Transverse colon (tissue), 4 donors: ENCODE results near the gene ZNF782. TPM values are rescaled to one million over a fixed set of nuclear protein-coding genes. Genes with fewer than 3 reads are reported as not detected.

Experiments
- DNase-seq: peaks from one replicate; pipeline ENCODE4 v3.0.0-alpha.2; 2019
- H3K27ac ChIP-seq, 4 donors: fragments of 200-600 bp; sonication (generic); 2 replicates each; pipeline ENCODE4 v1.5.1; 2016 to 2018; ENCODE audit warnings: inconsistent platforms in 4 of 4
- H3K27me3 ChIP-seq: fragments of 200-600 bp; sonication (generic); 2 replicates; pipeline ENCODE4 v1.5.1; 2017; ENCODE audit warnings: inconsistent platforms
- H3K36me3 ChIP-seq, 4 donors: fragments of 200-600 bp; sonication (generic); 2 replicates each; pipeline ENCODE4 v1.5.1; 2017 to 2019; ENCODE audit warnings: inconsistent platforms in 4 of 4
- H3K4me1 ChIP-seq, 4 donors: fragments of 200-600 bp; sonication (generic); 2 replicates each; pipeline ENCODE4 v1.5.1; 2017 to 2020; ENCODE audit warnings: inconsistent platforms in 4 of 4
- H3K4me3 ChIP-seq, 4 donors: fragments of 200-600 bp; sonication (generic); 1 replicate in 1 of 4; 2 replicates in 3 of 4; pipeline versions ENCODE4 v1.5.1 to v1.6.1; 2017 to 2019; ENCODE audit warnings: inconsistent platforms in 4 of 4
- H3K9me3 ChIP-seq, 2 donors: fragments of 200-600 bp; sonication (generic); 2 replicates each; pipeline ENCODE4 v1.5.1; 2017 to 2019; ENCODE audit warnings: inconsistent platforms in 2 of 2
- CTCF ChIP-seq, 5 experiments: fragments of 200-600 bp in 3 of 5; fragments of 450-650 bp in 2 of 5; sonication (generic) in 3 of 5; IDR thresholded peaks; 1 replicate in 2 of 5; 2 replicates in 3 of 5; pipeline ENCODE4 v1.5.1; 2016 to 2017; ENCODE audit warnings: antibody characterized with exemption in 5 of 5, inconsistent platforms in 3 of 5, mild to moderate bottlenecking in 2 of 5, moderate library complexity in 1 of 5
- EP300 ChIP-seq: sonication (generic); formaldehyde crosslinking; IDR thresholded peaks from one replicate; pipeline ENCODE4 v1.6.1; 2017; ENCODE audit warnings: antibody characterized with exemption, low read depth
- POLR2A ChIP-seq: fragments of 450-650 bp; IDR thresholded peaks from one replicate; pipeline ENCODE4 v1.6.1; 2016; ENCODE audit warnings: antibody characterized with exemption, mild to moderate bottlenecking, moderate library complexity
- POLR2AphosphoS5 ChIP-seq, 3 donors: sonication (generic); formaldehyde crosslinking; IDR thresholded peaks; one replicate each; pipeline ENCODE4 v1.6.1; 2016; ENCODE audit warnings: antibody characterized with exemption in 3 of 3
- WGBS, 2 donors: methylation state at CpG; one replicate each; pipeline ENCODE4 v1.1.5; 2018; ENCODE audit warnings: low coverage in 1 of 2; 5-methylcytosine and 5-hydroxymethylcytosine counted together
- in situ Hi-C, 4 donors: fragments of 200-750 bp; cut with MboI; loops; one replicate each; pipeline versions ENCODE4 v1.15.0 to v1.15.1; 2017; ENCODE audit warnings: low sequenced_read_pairs in 3 of 4, low pct_ligation_motif_present in 1 of 4, low pct_unique_long_range_greater_than_20kb in 1 of 4
- intact Hi-C: fragments of 100-400 bp; cut with DNase I; formaldehyde crosslinking; loops from one replicate; pipeline ENCODE4 v1.15.1; 2023; ENCODE audit warnings: low total_unique reads
- total RNA-seq, 4 donors: library from RNA; depleted of rRNA; stranded (reverse); fragments of >200 nt; gene quantifications; one replicate each; pipeline ENCODE4 v1.1.0, GENCODE V29; 2016

The ZNF782 gene
- total RNA-seq, 4 donors from 2014 or later: 8.2 to 22.4 (median 18.4) TPM

GRCh38 chr9:96885424-96885823, 31.1 kb upstream of the ZNF782 start:
- TF ChIP-seq POLR2AphosphoS5 (IDR thresholded peaks at IDR 0.05) (no peak), POLR2A (no peak), CTCF (IDR thresholded peaks at IDR 0.05) (no peak), EP300 (no peak)
- H3K9me3 ChIP-seq: no peaks in the 10 kb centered on the region
- no peaks in the 10 kb centered on the region for H3K4me1 ChIP-seq
- no peak overlapping the region for H3K27ac ChIP-seq
- H3K4me3 ChIP-seq: no peak overlapping the region
- in situ Hi-C loops (no loop called here), intact Hi-C loops (no loop called here)
- no peaks in the 10 kb centered on the region for H3K36me3 ChIP-seq
- DNase-seq: no peak
- no peaks in the 10 kb centered on the region for H3K27me3 ChIP-seq

- in situ Hi-C loops: no loop called here
- DNase-seq: peak; percentile 50
- WGBS, 2 donors: 75% methylated on average over 2 of the region's 2 CpGs; no CpG with 5 or more reads in 1 of the 2 donors
- no peaks in the 10 kb centered on the region for H3K9me3 ChIP-seq
- H3K4me1 ChIP-seq: no peaks in the 10 kb centered on the region
- H3K27ac ChIP-seq: no peak overlapping the region
- H3K4me3 ChIP-seq: no peak overlapping the region
- TF ChIP-seq EP300 (no peak), POLR2AphosphoS5 (IDR thresholded peaks at IDR 0.05) (no peak), POLR2A (no peak), CTCF (IDR thresholded peaks at IDR 0.05) (no peak)
- no peaks in the 10 kb centered on the region for H3K36me3 ChIP-seq
- intact Hi-C loops: no loop called here
- H3K27me3 ChIP-seq: no peaks in the 10 kb centered on the region
Observed at GRCh38 chr9:96884443-96884842, 30.1 kb upstream of the ZNF782 start.

GRCh38 chr9:96883922-96884321, 29.6 kb upstream of the ZNF782 start:
- no peaks in the 10 kb centered on the region for H3K27me3 ChIP-seq
- intact Hi-C loops: no loop called here
- H3K36me3 ChIP-seq: no peaks in the 10 kb centered on the region
- no peaks in the 10 kb centered on the region for H3K4me1 ChIP-seq
- no peak overlapping the region for H3K4me3 ChIP-seq
- in situ Hi-C loops: no loop called here
- H3K9me3 ChIP-seq: no peaks in the 10 kb centered on the region
- TF ChIP-seq POLR2A (no peak), CTCF (IDR thresholded peaks at IDR 0.05) (no peak), POLR2AphosphoS5 (IDR thresholded peaks at IDR 0.05) (no peak), EP300 (no peak)
- DNase-seq: no peak
- no peak overlapping the region for H3K27ac ChIP-seq
- WGBS, 2 donors: 54% methylated on average over 1 of the region's 1 CpG; no CpG with 5 or more reads in 1 of the 2 donors

- H3K4me1 ChIP-seq: peaks cover 0 to 25% (median 5%) of the 10 kb centered on the region in 4 donors
- intact Hi-C loops (no loop called here), in situ Hi-C loops (no loop called here)
- no peaks in the 10 kb centered on the region for H3K36me3 ChIP-seq
- no peak for TF ChIP-seq EP300
- no peak for DNase-seq
- WGBS, 2 donors: 27 to 58% methylated on average over 4 to 42 of the region's 43 CpGs
- no peaks in the 10 kb centered on the region for H3K9me3 ChIP-seq
- H3K27ac ChIP-seq: no peak overlapping the region
- H3K27me3 ChIP-seq: peaks cover 34% of the 10 kb centered on the region
- no peak overlapping the region for H3K4me3 ChIP-seq
Observed at GRCh38 chr9:96877269-96877668, 23.0 kb upstream of the ZNF782 start.

- H3K27ac ChIP-seq: peak overlapping the region; percentile 80 to 89 (median 86)
- H3K4me1 ChIP-seq: peaks cover 0 to 25% (median 5%) of the 10 kb centered on the region in 4 donors
- TF ChIP-seq POLR2AphosphoS5 (IDR thresholded peaks at IDR 0.05): no peak
- TF ChIP-seq EP300: no peak
- peak in 3 of 5 experiments; percentile 9 to 32 (median 16) for TF ChIP-seq CTCF (IDR thresholded peaks at IDR 0.05)
- peak; percentile 31 for TF ChIP-seq POLR2A
- in situ Hi-C loops (no loop called here), intact Hi-C loops (no loop called here)
- H3K36me3 ChIP-seq: no peaks in the 10 kb centered on the region
- DNase-seq: peak; percentile 74
- H3K9me3 ChIP-seq: no peaks in the 10 kb centered on the region
- peaks cover 34% of the 10 kb centered on the region for H3K27me3 ChIP-seq
- 1 to 2% methylated on average over 7 to 38 of the region's 43 CpGs for WGBS, 2 donors
- peak overlapping the region; percentile 22 to 58 (median 44) for H3K4me3 ChIP-seq
Observed at GRCh38 chr9:96875461-96876142, 21.3 kb upstream of the ZNF782 start.
